AG09309 (cell line): ENCODE data around the gene SCN1A.
A peak's percentile ranks its signal among the peaks of the same experiment; 100 is the strongest.

Experiments
- DNase-seq: peaks from one replicate; pipeline ENCODE4 v3.0.0-alpha.2; 2010; ENCODE audit warnings: low read depth
- H3K4me3 ChIP-seq: 2 replicates; pipeline ENCODE4 v1.5.1; 2011; ENCODE audit warnings: mild to moderate bottlenecking, low read depth, low read length, moderate library complexity; ENCODE audit not compliant: control insufficient read depth
- CTCF ChIP-seq: IDR thresholded peaks from 2 replicates; pipeline ENCODE4 v1.5.1; 2011; ENCODE audit warnings: mild to moderate bottlenecking, low read depth, low read length, inconsistent platforms; ENCODE audit not compliant: insufficient read depth, control insufficient read depth; ENCODE audit errors: missing control alignments

The SCN1A gene

GRCh38 chr2:166126007-166126639 lies 1.7 kb downstream of the SCN1A start:
- H3K4me3 ChIP-seq: no peak overlapping the region
- no peak for TF ChIP-seq CTCF
- peak; percentile 91 for DNase-seq

GRCh38 chr2:166125557-166125956 lies 2.3 kb downstream of the SCN1A start:
- DNase-seq: no peak
- TF ChIP-seq CTCF: no peak
- no peak overlapping the region for H3K4me3 ChIP-seq

GRCh38 chr2:166118180-166118579 lies 9.6 kb downstream of the SCN1A start:
- no peak for DNase-seq
- TF ChIP-seq CTCF: no peak
- no peak overlapping the region for H3K4me3 ChIP-seq

- no peak overlapping the region for H3K4me3 ChIP-seq
- TF ChIP-seq CTCF: no peak
- no peak for DNase-seq
These were observed 10.3 kb downstream of the SCN1A start for GRCh38 chr2:166117491-166117890.

GRCh38 chr2:166115589-166115988 lies 12.2 kb downstream of the SCN1A start:
- DNase-seq: no peak
- no peak for TF ChIP-seq CTCF
- no peak overlapping the region for H3K4me3 ChIP-seq

GRCh38 chr2:166112193-166112605 lies 15.6 kb downstream of the SCN1A start:
- DNase-seq: no peak
- no peak overlapping the region for H3K4me3 ChIP-seq
- no peak for TF ChIP-seq CTCF
